Erythroblast (primary cell): ENCODE measurements around the gene NT5DC1.

Experiments
- DNase-seq, 2 experiments: peaks; one replicate each; lab custom pipeline; 2025; lab: John Stamatoyannopoulos, UW
- GATA1 ChIP-seq: IDR thresholded peaks from 2 replicates; pipeline ENCODE4 v1.6.1; 2011; ENCODE audit warnings: low read depth, mild to moderate bottlenecking, control low read depth, low read length, moderate library complexity
- POLR2A ChIP-seq: IDR thresholded peaks from 2 replicates; pipeline ENCODE4 v1.6.1; 2011; ENCODE audit warnings: mild to moderate bottlenecking, low read length

Gene NT5DC1

DNA sequence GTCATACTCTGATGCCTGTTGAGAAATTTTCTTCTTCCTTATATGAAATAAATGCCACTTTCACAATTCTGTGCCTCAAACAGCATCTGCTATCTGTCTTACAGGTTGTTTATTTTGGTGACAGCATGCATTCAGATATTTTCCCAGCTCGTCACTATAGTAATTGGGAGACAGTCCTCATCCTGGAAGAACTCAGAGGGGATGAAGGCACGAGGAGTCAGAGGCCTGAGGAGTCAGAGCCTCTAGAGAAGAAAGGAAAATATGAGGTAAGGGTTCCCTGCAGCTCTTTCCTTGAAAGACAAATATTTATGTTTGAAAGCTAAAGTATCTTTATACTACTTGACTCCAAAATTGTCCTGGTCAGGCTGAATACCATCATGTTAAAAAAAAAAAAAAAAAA lies 137.4 kb downstream of the NT5DC1 start:
- DNase-seq, result no peak
- TF ChIP-seq GATA1 (no peak), POLR2A (no peak)

GRCh38 chr6:116239256-116239655 lies 138.6 kb downstream of the NT5DC1 start:
- TF ChIP-seq GATA1, result no peak
- TF ChIP-seq POLR2A, result no peak

DNA sequence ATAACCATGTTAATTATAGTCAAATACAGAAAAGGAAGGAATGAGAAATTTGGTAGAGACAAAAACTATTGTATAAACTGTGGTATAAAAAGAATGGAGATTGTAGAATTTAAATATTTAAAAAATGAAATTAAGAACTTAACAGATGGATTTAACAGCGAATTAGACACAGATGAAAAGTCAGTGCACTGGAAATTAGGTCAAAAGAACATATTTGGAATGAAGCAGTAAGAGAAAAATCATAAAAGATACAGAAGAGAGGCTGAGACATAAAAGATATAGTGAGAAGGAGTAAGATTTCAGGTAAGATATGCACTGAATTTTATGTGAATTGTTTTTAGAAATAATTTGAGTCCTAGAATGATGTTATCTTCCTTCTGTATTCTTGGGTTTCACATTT lies 139.2 kb downstream of the NT5DC1 start:
- no peak for TF ChIP-seq GATA1
- no peak for DNase-seq

More at GRCh38 chr6:116239256-116239655, 138.6 kb downstream of the NT5DC1 start:
- no peak for DNase-seq

DNA sequence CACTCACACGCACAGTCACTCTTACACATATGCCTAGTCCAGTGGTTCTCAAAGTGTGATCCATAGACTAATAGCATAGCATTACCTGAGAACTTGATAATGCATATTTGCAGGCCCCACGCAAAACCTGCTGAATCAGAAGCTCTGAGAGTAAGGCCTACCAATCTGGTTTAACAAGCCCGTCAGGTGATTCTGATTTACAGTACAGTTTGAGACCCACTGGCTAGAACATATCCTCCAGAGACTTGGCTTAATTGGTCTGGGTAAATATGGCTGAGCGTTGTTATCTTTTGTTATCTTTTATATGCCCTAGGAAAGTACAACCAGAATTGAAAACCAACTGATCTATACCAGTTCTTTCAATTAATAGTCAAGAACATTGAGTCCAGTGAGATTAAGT lies 143.6 kb downstream of the NT5DC1 start:
- TF ChIP-seq GATA1 (no peak), POLR2A (no peak)
- DNase-seq, result no peak

- TF ChIP-seq GATA1 (no peak), POLR2A (no peak)
- no peak for DNase-seq
Measured at GRCh38 chr6:116246089-116246488, 145.4 kb downstream of the NT5DC1 start.

- TF ChIP-seq POLR2A (no peak), GATA1 (no peak)
- no peak for DNase-seq
Measured at GRCh38 chr6:116247285-116247684, 146.6 kb downstream of the NT5DC1 start.

- DNase-seq, result no peak
- TF ChIP-seq GATA1, result no peak
- TF ChIP-seq POLR2A, result no peak
Measured at GRCh38 chr6:116248577-116248976, 147.9 kb downstream of the NT5DC1 start.

DNA sequence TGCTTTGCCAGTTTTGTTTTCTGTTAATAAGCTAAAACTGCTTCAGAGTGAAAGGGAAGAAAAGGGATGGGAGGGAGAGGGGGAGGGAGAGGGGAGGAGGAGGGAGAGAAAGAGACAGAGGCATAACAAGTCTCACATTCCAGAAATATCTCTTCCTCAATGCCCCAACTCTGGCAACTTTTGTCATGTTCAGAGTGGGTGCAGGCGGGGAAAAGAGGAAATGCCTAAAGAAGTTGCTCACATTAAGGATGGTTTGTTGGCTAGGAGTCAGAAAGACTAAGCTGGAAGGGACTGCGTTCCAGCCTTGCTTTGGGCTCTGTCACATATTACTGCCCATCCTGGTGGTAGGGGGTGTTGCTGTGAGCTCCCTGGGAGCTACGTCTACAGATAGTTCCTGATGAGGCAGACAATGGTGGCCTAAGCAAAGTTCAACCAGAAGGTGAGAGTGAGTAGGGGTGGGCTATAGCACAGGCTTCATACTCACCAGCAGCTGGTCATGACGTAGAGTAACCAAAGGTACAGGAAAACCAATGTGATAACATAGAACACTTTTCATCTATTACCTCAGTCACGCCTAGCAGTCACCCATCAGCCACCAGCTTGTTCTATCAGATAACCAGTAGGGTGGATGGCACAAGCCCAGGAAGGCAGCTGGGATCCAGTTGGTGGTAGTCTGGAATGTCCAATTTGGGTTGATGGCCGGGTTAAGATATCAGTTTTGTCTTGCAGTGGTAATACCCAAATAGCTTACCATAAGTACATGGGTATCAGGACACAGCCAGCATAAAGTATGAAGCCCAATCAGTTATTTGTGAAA lies 151.1 kb downstream of the NT5DC1 start:
- TF ChIP-seq POLR2A, result no peak
- TF ChIP-seq GATA1, result no peak
- DNase-seq, result peak; percentile 17 to 44

- DNase-seq, result no peak
- TF ChIP-seq POLR2A (no peak), GATA1 (no peak)
Measured at GRCh38 chr6:116253188-116253504, 152.5 kb downstream of the NT5DC1 start.

DNA sequence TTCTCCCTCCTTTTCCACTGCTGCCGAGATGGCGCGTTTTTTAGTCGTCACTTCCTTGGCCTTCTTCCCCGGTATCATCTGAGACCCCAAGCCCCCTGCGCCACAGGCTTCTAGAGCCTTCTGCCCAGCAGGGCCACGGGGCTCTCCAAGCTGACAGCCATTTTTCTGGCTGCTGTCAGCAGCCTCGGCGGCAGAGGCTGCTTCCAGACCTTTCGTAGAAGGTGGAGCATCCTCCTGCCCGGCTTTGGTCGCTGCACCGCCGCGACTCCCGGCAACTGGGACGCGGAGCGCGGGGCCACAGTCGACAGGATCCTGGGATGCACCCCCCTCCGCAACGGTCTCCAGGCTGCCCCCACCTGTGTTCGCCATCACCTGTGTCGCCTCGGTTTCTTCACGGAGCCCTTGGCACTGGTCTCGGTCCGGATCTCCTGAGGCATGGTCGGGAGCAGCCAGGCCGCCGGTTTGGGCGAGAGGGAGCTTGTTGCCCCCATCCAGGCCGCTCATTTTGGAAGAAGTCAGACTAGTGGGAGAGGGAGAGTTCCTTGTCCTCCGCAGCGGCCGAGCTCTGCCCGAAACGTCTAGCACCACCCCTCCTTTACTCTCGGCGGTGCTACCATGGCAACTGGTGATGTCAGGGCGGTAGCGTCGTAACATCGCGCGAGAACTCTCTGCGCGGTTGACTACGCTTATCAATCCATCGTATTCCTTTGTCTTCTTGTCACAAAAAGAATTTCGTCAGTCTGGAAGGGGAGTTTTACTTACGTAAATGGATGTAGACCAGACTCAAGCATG lies 153.0 kb downstream of the NT5DC1 start, which contains the start of gene TSPYL4:
TSS of gene TSPYL4 (minus strand) at position 571 of the 792 bp plus-strand sequence. CDS start at position 504, 67 bp downstream.
- peak; percentile 92 for TF ChIP-seq POLR2A
- no peak for TF ChIP-seq GATA1
- peak; percentile 95 to 96 for DNase-seq

GRCh38 chr6:116254297-116255056 lies 153.8 kb downstream of the NT5DC1 start:
- DNase-seq, result peak; percentile 38 to 58
- TF ChIP-seq POLR2A, result peak; percentile 81
- no peak for TF ChIP-seq GATA1

DNA sequence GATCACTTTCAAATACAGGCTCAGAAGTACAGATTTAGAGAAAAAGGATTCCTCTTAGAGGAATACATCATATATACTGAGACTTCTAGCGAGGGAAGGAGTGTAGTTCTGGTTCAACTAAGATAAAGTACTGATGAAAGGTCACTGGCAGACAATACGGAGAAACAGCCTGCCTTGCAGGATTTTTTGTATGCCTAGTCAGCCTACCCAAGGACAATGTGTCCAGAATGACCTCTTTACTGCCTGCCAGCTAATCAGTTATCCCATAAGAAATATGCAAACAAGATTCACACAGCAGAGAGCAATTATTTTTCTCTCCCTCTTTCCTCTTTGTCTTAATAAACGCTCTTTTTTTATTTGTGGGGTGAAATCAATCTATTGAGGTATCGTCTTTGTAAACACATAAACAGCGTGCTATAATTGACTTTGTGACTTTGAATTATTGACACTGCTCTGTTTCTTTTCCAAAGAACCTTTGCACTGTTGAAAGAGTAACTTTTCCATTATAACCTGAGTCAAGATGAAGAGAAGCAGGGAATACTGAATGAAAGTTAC lies 154.7 kb downstream of the NT5DC1 start:
- no peak for TF ChIP-seq POLR2A
- no peak for TF ChIP-seq GATA1
- peak; percentile 35 to 63 for DNase-seq

- no peak for DNase-seq
- TF ChIP-seq POLR2A (no peak), GATA1 (no peak)
Measured at GRCh38 chr6:116256694-116257093, 156.0 kb downstream of the NT5DC1 start.

DNA sequence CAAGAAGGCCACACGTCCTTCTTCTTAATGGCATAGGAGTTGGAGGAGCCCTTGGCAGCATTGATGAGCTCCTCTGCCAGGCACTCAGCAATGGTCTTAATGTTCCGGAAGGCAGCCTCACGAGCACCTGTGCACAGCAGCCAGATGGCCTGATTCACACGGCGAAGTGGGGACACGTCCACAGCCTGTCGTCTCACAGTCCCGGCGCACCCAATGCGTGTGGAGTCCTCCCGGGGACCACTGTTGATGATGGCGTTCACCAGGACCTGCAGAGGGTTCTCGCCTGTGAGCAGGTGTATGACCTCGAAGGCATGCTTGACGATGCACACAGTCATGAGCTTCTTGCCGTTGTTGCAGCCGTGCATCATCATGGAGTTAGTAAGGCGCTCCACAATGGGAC lies 157.9 kb downstream of the NT5DC1 start:
- TF ChIP-seq POLR2A, result no peak
- no peak for TF ChIP-seq GATA1

More for the DNA sequence above, 157.9 kb downstream of the NT5DC1 start:
- no peak for DNase-seq
